ENCODE results near the gene DNAH2.

DNA sequence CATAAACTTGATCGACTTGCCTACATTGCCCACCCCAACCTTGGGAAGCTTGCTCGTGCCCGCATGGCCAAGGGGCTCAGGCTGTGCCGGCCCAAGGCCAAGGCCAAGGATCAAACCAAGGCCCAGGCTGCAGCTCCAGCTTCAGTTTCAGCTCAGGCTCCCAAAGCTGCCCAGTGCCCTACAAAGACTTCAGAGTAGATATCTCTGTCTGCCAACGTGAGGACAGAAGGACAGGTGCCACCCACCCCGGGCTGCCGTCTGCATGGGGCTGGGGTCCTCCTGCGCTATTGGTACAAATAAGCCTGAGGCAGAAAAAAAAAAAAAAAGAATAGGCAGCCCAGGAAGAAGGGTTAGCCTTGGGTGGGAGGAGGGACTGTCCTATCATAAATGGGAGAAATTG lies 37.1 kb downstream of the DNAH2 start:
- no peak for TF ChIP-seq YY1 (IDR thresholded peaks at IDR 0.05; ENCODE audit: insufficient read depth, insufficient read length)
- TF ChIP-seq ZNF274 (IDR thresholded peaks at IDR 0.05; ENCODE audit: low read depth, low read length), result no peak

Data from NT2/D1 (cell line).